ENCODE measurements around the gene REX1BD. TPM values are rescaled to one million over a fixed set of nuclear protein-coding genes. Genes with fewer than 3 reads are reported as not detected.

REX1BD gene
- total RNA-seq, 1 donor from 2014 or later: 47.4 TPM

DNA sequence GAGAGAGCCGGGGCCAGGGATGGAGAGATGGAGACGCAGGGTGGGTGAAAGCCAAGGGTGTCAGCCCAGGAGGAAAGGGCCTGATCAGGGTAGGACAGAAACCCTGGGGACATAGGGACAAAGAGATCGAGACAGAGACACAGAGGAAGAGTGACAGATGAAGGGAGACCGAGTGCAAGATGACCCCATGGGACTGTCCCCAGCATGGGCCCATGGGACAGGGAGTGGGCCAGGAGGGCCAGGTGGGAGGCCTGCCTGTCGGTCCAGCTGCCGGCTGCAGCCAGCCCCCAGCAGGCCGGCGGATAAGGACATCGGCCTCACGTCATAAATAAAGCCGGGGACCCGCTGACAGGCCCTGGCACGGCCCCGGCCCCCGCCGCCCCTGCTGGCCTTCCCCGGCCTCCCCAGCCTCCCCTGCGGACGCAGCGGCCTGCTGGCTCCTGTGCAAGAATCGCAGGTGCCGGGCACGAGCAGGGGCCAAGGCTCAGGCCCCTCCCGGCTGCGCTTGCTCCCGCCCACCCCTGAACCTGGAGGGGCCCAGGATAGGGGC, 6.3 kb downstream of the REX1BD start:
- peaks cover 9% of the 10 kb centered on the region for H3K4me1 Mint-ChIP-seq (ENCODE audit: low read depth, unreplicated experiment)
- H3K27me3 ChIP-seq (ENCODE audit: insufficient read depth, low read length): no peaks in the 10 kb centered on the region
- DNase-seq (ENCODE audit: low read depth): no peak
- no peaks in the 10 kb centered on the region for H3K79me2 ChIP-seq (ENCODE audit: insufficient read depth, low read length)
- H3K4me1 ChIP-seq (ENCODE audit: insufficient read depth, low read length): peaks cover 10% of the 10 kb centered on the region
- H3K36me3 ChIP-seq (ENCODE audit: insufficient read depth, low read length): no peaks in the 10 kb centered on the region
- H3K36me3 Mint-ChIP-seq (ENCODE audit: low read depth, unreplicated experiment): no peaks in the 10 kb centered on the region
- H4K20me1 ChIP-seq (ENCODE audit: insufficient read depth, low read length): peaks cover 27% of the 10 kb centered on the region
- H3K4me2 ChIP-seq (ENCODE audit: low read length): peak overlapping the region; percentile 86
- H3K4me3 Mint-ChIP-seq (ENCODE audit: unreplicated experiment): peak overlapping the region; percentile 76
- H3K9me3 Mint-ChIP-seq (ENCODE audit: unreplicated experiment): no peaks in the 10 kb centered on the region
- no peak overlapping the region for H3K4me3 ChIP-seq (ENCODE audit: insufficient read depth, low read depth, low read length)
- H3K9me3 ChIP-seq (ENCODE audit: insufficient read depth, low read depth, low read length): no peaks in the 10 kb centered on the region
- peaks cover 20% of the 10 kb centered on the region for H3K27me3 Mint-ChIP-seq (ENCODE audit: low read depth, unreplicated experiment)
- peak overlapping the region; percentile 42 for H3K27ac Mint-ChIP-seq (ENCODE audit: unreplicated experiment)
- H2AFZ ChIP-seq (ENCODE audit: low read depth, low read length): no peak overlapping the region
- no peak for FAIRE-seq
- no peak overlapping the region for H3K27ac ChIP-seq (ENCODE audit: low read depth, low read length)
- H3K9ac ChIP-seq (ENCODE audit: low read length): peak overlapping the region; percentile 49
- TF ChIP-seq, protein P1, sequence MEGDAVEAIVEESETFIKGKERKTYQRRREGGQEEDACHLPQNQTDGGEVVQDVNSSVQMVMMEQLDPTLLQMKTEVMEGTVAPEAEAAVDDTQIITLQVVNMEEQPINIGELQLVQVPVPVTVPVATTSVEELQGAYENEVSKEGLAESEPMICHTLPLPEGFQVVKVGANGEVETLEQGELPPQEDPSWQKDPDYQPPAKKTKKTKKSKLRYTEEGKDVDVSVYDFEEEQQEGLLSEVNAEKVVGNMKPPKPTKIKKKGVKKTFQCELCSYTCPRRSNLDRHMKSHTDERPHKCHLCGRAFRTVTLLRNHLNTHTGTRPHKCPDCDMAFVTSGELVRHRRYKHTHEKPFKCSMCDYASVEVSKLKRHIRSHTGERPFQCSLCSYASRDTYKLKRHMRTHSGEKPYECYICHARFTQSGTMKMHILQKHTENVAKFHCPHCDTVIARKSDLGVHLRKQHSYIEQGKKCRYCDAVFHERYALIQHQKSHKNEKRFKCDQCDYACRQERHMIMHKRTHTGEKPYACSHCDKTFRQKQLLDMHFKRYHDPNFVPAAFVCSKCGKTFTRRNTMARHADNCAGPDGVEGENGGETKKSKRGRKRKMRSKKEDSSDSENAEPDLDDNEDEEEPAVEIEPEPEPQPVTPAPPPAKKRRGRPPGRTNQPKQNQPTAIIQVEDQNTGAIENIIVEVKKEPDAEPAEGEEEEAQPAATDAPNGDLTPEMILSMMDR (IDR thresholded peaks at IDR 0.05; ENCODE audit: insufficient read depth, low read depth, low read length): no peak
- TF ChIP-seq EZH2 (IDR thresholded peaks at IDR 0.05; ENCODE audit: insufficient read depth, low read length): no peak

DNA sequence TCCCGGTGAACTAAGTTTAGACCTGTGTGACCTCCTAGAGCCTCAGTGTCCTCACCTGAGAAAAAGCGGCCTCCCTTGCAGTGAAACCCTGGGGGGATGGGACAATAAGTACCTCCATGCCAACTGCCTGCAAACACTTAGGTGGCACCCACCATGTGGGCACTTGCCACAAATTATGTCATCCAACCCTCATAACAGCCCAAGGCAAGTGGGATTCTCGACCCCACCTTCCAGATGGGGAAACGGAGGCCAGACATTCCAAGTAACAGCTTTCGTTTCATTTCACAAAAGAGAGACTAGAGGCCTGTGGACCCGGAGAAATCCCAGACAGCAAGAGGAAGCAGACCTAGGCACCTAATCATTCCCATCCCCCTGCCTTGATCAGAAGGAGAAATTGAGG, 6.9 kb downstream of the REX1BD start:
- H3K4me2 ChIP-seq (ENCODE audit: low read length): no peak overlapping the region
- H3K27me3 ChIP-seq (ENCODE audit: insufficient read depth, low read length): no peaks in the 10 kb centered on the region
- no peak overlapping the region for H3K27ac Mint-ChIP-seq (ENCODE audit: unreplicated experiment)
- H3K4me1 ChIP-seq (ENCODE audit: insufficient read depth, low read length): peaks cover 9% of the 10 kb centered on the region
- no peak for TF ChIP-seq EZH2 (IDR thresholded peaks at IDR 0.05; ENCODE audit: insufficient read depth, low read length)
- TF ChIP-seq, protein P1 (IDR thresholded peaks at IDR 0.05; ENCODE audit: insufficient read depth, low read depth, low read length): no peak
- peak overlapping the region; percentile 1 for H3K4me3 Mint-ChIP-seq (ENCODE audit: unreplicated experiment)
- peaks cover 22% of the 10 kb centered on the region for H3K27me3 Mint-ChIP-seq (ENCODE audit: low read depth, unreplicated experiment)
- no peaks in the 10 kb centered on the region for H3K9me3 ChIP-seq (ENCODE audit: insufficient read depth, low read depth, low read length)
- H2AFZ ChIP-seq (ENCODE audit: low read depth, low read length): no peak overlapping the region
- FAIRE-seq (no peak), DNase-seq (ENCODE audit: low read depth) (no peak)
- H4K20me1 ChIP-seq (ENCODE audit: insufficient read depth, low read length): peaks cover 25% of the 10 kb centered on the region
- peaks cover 7% of the 10 kb centered on the region for H3K4me1 Mint-ChIP-seq (ENCODE audit: low read depth, unreplicated experiment)
- no peak overlapping the region for H3K9ac ChIP-seq (ENCODE audit: low read length)
- no peaks in the 10 kb centered on the region for H3K36me3 ChIP-seq (ENCODE audit: insufficient read depth, low read length)
- no peaks in the 10 kb centered on the region for H3K36me3 Mint-ChIP-seq (ENCODE audit: low read depth, unreplicated experiment)
- H3K9me3 Mint-ChIP-seq (ENCODE audit: unreplicated experiment): no peaks in the 10 kb centered on the region
- no peak overlapping the region for H3K27ac ChIP-seq (ENCODE audit: low read depth, low read length)
- no peak overlapping the region for H3K4me3 ChIP-seq (ENCODE audit: insufficient read depth, low read depth, low read length)
- no peaks in the 10 kb centered on the region for H3K79me2 ChIP-seq (ENCODE audit: insufficient read depth, low read length)

DNA sequence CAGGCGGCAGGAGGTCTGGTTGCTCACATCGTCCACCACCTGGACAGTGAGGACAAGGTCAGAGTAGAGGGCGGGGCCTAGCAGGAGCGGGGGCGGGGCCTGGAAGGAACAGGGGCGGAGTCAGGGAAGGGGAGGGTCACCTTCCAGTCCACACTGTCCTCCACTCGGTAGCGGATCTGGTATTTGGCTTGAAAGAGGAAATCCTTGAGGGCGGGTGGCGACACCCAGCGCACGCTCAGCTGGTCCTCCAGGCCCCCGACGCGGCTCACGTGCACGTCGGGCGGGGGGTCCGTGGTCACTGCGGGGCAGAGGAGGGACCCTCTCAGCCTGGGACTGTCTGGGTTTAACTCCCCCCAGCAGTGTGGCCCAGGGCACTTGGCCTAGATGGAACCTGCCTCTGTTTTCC, 8.2 kb downstream of the REX1BD start:
- peaks cover 3% of the 10 kb centered on the region for H3K27me3 ChIP-seq (ENCODE audit: insufficient read depth, low read length)
- H3K27me3 Mint-ChIP-seq (ENCODE audit: low read depth, unreplicated experiment): peaks cover 33% of the 10 kb centered on the region
- no peaks in the 10 kb centered on the region for H3K9me3 Mint-ChIP-seq (ENCODE audit: unreplicated experiment)
- H3K4me2 ChIP-seq (ENCODE audit: low read length): no peak overlapping the region
- H3K9me3 ChIP-seq (ENCODE audit: insufficient read depth, low read depth, low read length): no peaks in the 10 kb centered on the region
- no peaks in the 10 kb centered on the region for H3K79me2 ChIP-seq (ENCODE audit: insufficient read depth, low read length)
- H3K4me1 ChIP-seq (ENCODE audit: insufficient read depth, low read length): peaks cover 9% of the 10 kb centered on the region
- H3K4me3 Mint-ChIP-seq (ENCODE audit: unreplicated experiment): no peak overlapping the region
- no peak overlapping the region for H2AFZ ChIP-seq (ENCODE audit: low read depth, low read length)
- H3K36me3 ChIP-seq (ENCODE audit: insufficient read depth, low read length): no peaks in the 10 kb centered on the region
- TF ChIP-seq, protein P1 (IDR thresholded peaks at IDR 0.05; ENCODE audit: insufficient read depth, low read depth, low read length): no peak
- no peak for TF ChIP-seq EZH2 (IDR thresholded peaks at IDR 0.05; ENCODE audit: insufficient read depth, low read length)
- H3K9ac ChIP-seq (ENCODE audit: low read length): no peak overlapping the region
- no peak overlapping the region for H3K4me3 ChIP-seq (ENCODE audit: insufficient read depth, low read depth, low read length)
- H4K20me1 ChIP-seq (ENCODE audit: insufficient read depth, low read length): peaks cover 15% of the 10 kb centered on the region
- DNase-seq (ENCODE audit: low read depth): no peak
- H3K27ac ChIP-seq (ENCODE audit: low read depth, low read length): no peak overlapping the region
- H3K27ac Mint-ChIP-seq (ENCODE audit: unreplicated experiment): no peak overlapping the region
- no peak for FAIRE-seq
- no peaks in the 10 kb centered on the region for H3K36me3 Mint-ChIP-seq (ENCODE audit: low read depth, unreplicated experiment)
- peaks cover 6% of the 10 kb centered on the region for H3K4me1 Mint-ChIP-seq (ENCODE audit: low read depth, unreplicated experiment)

Measured in astrocyte (in vitro differentiated cells and primary cell).